NCI-H2171 (cell line): ENCODE data around the gene TM4SF4.

Source experiments
- DNase-seq: peaks from one replicate; lab custom pipeline; 2025; lab: John Stamatoyannopoulos, UW

Gene TM4SF4

GRCh38 chr3:149552700-149553099 is 78.2 kb downstream of the TM4SF4 start:
- DNase-seq = no peak
